NOMO-1 (cell line): ENCODE measurements around the gene SGMS1.
"Not testable (repeated sequence)": the region's sequence is repeated elsewhere in the genome, so short reads cannot be mapped to it uniquely, and the experiment has no call there.

Source experiments
- DNase-seq, 2 experiments: peaks; one replicate each; lab custom pipeline; 2025; ENCODE audit not compliant: unreplicated experiment in 2 of 2; lab: John Stamatoyannopoulos, UW

Gene SGMS1

DNA sequence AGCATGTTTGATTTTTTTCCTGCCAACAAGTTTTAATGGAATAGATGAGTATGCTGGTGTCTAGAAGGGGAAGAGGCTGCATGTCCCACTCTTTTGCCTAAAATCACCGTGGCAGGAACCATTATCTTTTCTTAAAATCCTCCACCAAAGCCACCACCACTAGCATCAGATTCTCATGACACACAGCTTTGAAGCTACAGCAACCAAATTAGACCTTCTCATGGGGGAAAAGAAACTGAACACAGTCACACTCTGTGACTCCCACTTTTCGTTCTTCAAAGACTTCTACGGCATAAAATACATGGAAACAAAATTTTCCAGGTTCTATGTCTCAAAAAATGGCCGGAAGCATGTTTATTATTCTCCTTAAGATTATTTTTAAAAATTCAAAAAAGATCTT is 81.8 kb downstream of the SGMS1 start:
- no peak for DNase-seq

DNA sequence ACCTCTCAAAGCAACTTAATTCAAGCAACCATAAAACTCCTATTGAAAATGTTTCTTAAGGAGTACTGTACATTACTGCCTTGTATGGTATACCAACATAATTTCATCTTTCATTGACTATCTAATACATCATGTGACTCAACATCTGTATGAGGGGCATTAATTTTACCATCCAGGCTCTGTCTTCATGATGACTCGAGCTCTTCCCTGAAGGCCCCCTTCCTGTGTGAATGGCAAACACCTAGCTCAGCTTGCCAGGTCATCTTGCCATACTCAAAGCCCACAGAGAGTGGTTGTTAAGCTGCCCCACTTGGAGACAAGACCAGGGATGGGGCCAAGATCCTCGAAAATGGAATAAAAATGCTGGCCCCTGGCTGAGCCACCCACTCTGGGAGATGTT is 82.4 kb downstream of the SGMS1 start:
- DNase-seq: no peak

- no peak for DNase-seq
These were observed 83.0 kb downstream of the SGMS1 start for GRCh38 chr10:50540826-50541122.

DNA sequence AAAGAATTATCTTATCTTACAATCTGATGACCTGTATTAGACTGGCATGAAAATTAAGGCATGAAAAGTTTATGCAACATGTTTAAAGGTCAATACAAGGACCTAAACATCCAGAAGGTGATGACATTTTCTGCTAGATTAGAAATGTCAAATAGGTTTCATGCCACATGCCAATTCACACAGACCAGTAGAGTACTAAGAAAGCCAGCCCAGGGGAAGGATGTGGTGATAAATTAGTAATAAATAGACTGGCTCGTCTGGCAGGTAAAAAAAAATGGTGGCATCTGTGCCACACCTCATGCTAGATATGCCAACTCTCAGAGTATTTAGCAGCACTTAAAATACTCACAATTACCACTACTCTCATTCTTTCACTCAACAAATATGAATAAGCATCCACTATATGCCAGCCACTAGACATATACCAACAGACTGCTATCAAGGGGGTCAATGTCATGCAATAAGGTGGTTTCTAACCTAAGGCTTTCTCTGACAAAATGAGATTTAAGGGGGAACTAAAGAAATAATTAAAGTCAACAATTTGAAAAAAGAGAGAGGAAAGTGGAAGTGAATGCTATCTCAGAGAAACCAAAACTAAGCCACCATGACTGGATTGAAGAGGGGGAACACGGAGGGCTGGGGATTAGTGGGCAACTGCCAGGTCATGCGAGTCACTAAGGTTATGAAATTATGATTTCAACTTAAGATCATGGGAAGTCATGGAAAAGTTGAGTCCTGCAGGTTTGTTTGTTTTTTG is 83.5 kb downstream of the SGMS1 start:
- DNase-seq: peak; percentile 42 to 67

DNA sequence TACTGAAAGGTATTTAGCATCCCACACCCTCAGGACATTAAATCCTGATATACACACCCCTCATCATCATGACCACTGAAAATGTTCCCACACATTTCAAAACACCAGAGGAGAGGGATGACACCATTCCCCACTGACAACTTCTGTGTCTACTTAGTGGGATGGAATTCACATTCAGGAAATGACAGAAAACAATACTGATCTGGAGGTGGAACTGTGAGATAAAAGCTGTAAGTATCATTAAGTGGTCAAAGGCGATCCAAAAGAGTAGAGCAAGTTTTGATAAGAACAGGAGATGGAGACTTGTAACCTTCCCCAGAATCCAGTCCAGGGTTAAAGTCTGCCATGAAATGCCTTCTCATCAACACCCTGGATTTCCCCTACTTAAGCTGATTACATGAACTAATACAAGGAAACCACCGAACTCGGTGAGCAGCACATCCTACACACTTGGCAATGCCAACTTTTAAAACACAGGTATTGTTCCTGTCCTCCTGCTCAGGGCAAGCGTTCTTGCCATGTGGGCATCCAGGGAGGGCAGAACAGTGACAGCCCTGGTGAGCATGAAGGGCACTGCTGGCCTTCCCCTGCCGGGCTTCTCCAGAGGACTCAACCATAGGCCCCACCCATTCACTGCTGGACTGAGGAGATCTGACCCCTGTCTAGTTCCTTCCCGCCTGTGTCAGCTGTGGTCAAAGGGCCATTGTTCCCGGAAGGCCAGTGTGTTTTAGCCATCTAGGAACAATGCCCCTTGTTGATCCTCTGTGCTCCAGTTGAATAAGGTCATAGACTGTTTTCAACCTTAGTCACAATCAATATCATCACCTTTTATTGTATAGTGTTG is 85.0 kb downstream of the SGMS1 start:
- DNase-seq: no peak

DNA sequence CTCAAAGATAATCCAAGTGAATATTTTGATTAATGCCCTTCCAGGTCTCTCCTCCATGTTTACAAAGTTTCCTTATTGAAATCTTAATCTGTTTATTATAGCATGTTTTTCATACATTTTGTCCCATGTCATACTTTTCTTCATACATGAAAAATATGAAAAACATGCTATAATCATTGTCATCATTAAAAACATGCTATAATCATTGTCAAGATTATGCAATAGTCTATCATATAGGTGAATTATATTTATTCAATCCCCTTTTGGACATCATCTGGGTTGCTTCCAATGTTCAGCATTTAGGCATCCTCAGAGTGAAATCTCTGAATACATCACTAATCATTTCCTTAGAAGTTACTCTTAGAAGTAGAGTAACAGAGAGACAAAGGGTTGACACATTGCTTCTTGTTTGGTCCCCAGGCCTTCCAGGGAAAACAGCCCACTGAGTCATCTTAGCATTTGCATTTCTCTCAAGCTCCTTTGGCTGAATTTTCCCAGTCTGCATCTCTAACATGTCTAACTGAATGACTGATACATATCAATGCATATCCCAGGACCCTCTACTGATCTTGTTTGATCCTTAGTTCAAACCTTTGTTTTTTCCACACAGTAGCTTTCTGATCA is 87.0 kb downstream of the SGMS1 start:
- no peak for DNase-seq

- DNase-seq: not testable (repeated sequence)
These were observed 88.9 kb downstream of the SGMS1 start for GRCh38 chr10:50534748-50535376.

GRCh38 chr10:50533296-50533695 is 90.5 kb downstream of the SGMS1 start:
- DNase-seq: no peak

- no peak for DNase-seq
These were observed 92.2 kb downstream of the SGMS1 start for GRCh38 chr10:50531388-50532077.

DNA sequence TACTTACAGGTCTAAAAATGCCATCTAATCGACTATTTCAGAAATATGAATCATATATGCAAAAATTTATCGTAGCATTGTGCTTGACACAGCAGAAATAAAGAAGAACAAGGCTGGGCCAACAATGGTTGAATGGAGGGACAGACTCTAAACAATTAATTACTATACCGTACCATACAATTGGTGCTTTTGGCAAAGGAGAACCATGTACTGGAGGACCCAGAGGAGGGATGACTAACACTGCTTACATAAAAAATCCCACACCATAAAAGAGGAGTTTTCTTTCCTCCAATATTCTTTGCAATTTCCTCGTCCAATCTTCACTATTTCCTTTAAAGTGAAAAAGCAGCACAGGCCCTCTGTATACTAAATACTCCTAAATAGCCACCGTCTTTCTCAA is 94.1 kb downstream of the SGMS1 start:
- DNase-seq: no peak

DNA sequence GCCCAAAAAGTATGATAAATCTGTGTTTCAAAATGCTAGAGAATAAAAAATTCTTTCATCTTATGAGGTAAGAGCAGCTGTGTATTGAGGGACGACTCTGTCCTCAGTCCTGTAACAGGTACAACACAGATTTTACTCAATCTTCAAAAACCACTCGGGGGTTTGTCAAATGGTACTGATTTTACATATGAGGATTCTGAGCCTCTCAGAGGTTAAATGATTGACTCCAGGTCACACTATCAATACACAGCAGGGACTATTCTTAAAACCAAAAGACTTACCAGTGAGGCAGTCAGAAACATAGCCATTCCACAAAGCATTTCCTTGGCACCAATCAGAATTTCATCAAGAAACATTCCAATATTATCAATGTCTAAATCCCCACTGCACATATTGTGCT is 95.5 kb downstream of the SGMS1 start:
- no peak for DNase-seq

GRCh38 chr10:50527442-50528043 is 96.2 kb downstream of the SGMS1 start:
- no peak for DNase-seq

- DNase-seq: no peak
These were observed 97.6 kb downstream of the SGMS1 start for GRCh38 chr10:50526185-50526584.

GRCh38 chr10:50523357-50523756 is 100.4 kb downstream of the SGMS1 start:
- DNase-seq: no peak

- no peak for DNase-seq
These were observed 100.8 kb downstream of the SGMS1 start for GRCh38 chr10:50522908-50523307.

- no peak for DNase-seq
These were observed 103.6 kb downstream of the SGMS1 start for GRCh38 chr10:50520115-50520514.

DNA sequence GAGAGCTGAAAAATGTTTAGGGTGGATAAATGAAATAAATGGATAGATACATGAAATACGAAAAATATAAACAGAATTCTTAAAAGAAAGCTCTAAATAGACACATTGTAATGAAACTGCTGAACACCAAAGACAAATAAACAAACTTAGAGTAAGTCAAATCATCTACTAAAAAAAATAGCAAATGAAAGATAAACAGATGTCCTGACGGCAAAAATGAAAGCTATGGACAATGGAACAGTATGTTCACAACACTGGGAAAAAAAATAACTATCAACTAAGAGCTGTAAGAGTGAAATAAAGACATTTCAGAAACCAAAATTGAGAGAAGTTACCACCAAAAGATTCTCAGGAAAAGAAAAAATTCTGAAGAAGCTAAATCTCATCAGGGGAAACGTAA is 106.1 kb downstream of the SGMS1 start:
- DNase-seq: no peak

- DNase-seq: no peak
These were observed 107.6 kb downstream of the SGMS1 start for GRCh38 chr10:50516171-50516570.

GRCh38 chr10:50515420-50515819 is 108.3 kb downstream of the SGMS1 start:
- DNase-seq: no peak

DNA sequence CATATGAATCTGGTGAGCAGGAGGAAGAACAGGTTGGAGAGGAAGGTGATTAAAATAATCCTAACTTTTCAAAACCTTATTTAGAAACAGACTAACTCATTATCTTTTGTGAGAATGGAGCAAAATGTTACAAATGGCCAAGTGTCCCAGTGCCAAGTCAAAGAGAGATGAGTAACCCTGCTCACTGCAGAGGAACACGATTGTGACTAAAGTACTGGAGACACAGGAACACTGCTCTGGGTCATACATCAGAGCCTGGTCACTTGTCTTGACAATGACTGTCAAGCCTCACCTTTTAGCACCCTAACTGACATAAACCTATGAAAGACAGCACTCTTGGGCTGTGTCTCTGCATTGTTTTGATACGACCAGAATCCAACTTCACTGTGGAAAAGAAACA is 108.8 kb downstream of the SGMS1 start:
- DNase-seq: no peak
